Measurements from ENCODE around the gene OR2A5.
"Not testable (repeated sequence)": the region's sequence is repeated elsewhere in the genome, so short reads cannot be mapped to it uniquely, and the experiment has no call there.

The OR2A5 gene

GRCh38 chr7:144032985-144033709 lies 15.6 kb upstream of the OR2A5 start:
- no peak for DNase-seq (ENCODE audit: low spot score)

GRCh38 chr7:144035385-144035784 lies 13.4 kb upstream of the OR2A5 start:
- DNase-seq (ENCODE audit: low spot score), result no peak

- no peak for DNase-seq (ENCODE audit: low spot score)
Measured at GRCh38 chr7:144036302-144036885, 12.4 kb upstream of the OR2A5 start.

- DNase-seq (ENCODE audit: low spot score), result no peak
Measured at GRCh38 chr7:144037414-144038035, 11.2 kb upstream of the OR2A5 start.

- no peak for DNase-seq (ENCODE audit: low spot score)
Measured at GRCh38 chr7:144038887-144039286, 9.9 kb upstream of the OR2A5 start.

GRCh38 chr7:144049491-144049890 lies 743 bp downstream of the OR2A5 start:
- no peak for DNase-seq (ENCODE audit: low spot score)

GRCh38 chr7:144050093-144050492 lies 1.3 kb downstream of the OR2A5 start:
- no peak for DNase-seq (ENCODE audit: low spot score)

- DNase-seq (ENCODE audit: low spot score), result not testable (repeated sequence)
Measured at GRCh38 chr7:144050884-144051283, 2.1 kb downstream of the OR2A5 start.

- peak; percentile 29 for DNase-seq (ENCODE audit: low spot score)
Measured at GRCh38 chr7:144057954-144058353, 9.2 kb downstream of the OR2A5 start.

GRCh38 chr7:144063710-144064109 lies 15.0 kb downstream of the OR2A5 start:
- no peak for DNase-seq (ENCODE audit: low spot score)

GRCh38 chr7:144069511-144069910 lies 20.8 kb downstream of the OR2A5 start, which contains the start of gene OR2A25:
Gene OR2A25, plus strand, starts transcription at chr7:144069811. Its CDS starts 4,409 bp downstream, at chr7:144074220.
- DNase-seq (ENCODE audit: low spot score), result no peak

GRCh38 chr7:144069953-144070352 lies 21.2 kb downstream of the OR2A5 start:
- DNase-seq (ENCODE audit: low spot score), result no peak

GRCh38 chr7:144074374-144074773 lies 25.6 kb downstream of the OR2A5 start:
- no peak for DNase-seq (ENCODE audit: low spot score)

GRCh38 chr7:144085978-144086377 lies 37.2 kb downstream of the OR2A5 start, which contains the start of gene OR2A12:
Gene OR2A12, plus strand, starts transcription at chr7:144086278. Its CDS starts 8,830 bp downstream, at chr7:144095108.
- no peak for DNase-seq (ENCODE audit: low spot score)

- no peak for DNase-seq (ENCODE audit: low spot score)
Measured at GRCh38 chr7:144086730-144087129, 38.0 kb downstream of the OR2A5 start.

GRCh38 chr7:144087230-144087629 lies 38.5 kb downstream of the OR2A5 start:
- DNase-seq (ENCODE audit: low spot score), result no peak

- DNase-seq (ENCODE audit: low spot score), result no peak
Measured at GRCh38 chr7:144090667-144091066, 41.9 kb downstream of the OR2A5 start.

- no peak for DNase-seq (ENCODE audit: low spot score)
Measured at GRCh38 chr7:144098776-144099175, 50.0 kb downstream of the OR2A5 start.

- no peak for DNase-seq (ENCODE audit: low spot score)
Measured at GRCh38 chr7:144100607-144101006, 51.9 kb downstream of the OR2A5 start.

GRCh38 chr7:144102041-144102440 lies 53.3 kb downstream of the OR2A5 start:
- no peak for DNase-seq (ENCODE audit: low spot score)

GRCh38 chr7:144105211-144105610 lies 56.5 kb downstream of the OR2A5 start:
- DNase-seq (ENCODE audit: low spot score), result no peak
